Ovary (tissue), 9 donors: Measurements from ENCODE around the gene RRP8. TPM values are rescaled to one million over a fixed set of nuclear protein-coding genes. Genes with fewer than 3 reads are reported as not detected.

Experiments used
- DNase-seq, 5 donors: peaks; one replicate each; pipeline ENCODE4 v3.0.0-alpha.2; 2019 to 2020
- H3K27ac ChIP-seq, 2 donors: fragments of 200-600 bp; one replicate each; pipeline versions ENCODE4 v1.5.1 to v1.8.0; 2019 to 2022
- H3K27me3 ChIP-seq: fragments of 200-600 bp; one replicate; pipeline ENCODE4 v1.8.0; 2022
- H3K36me3 ChIP-seq: fragments of 200-600 bp; sonication (generic); one replicate; pipeline ENCODE4 v1.5.1; 2019
- H3K4me1 ChIP-seq: one replicate; pipeline ENCODE4 v1.8.1; 2013; ENCODE audit warnings: mild to moderate bottlenecking, moderate library complexity; ENCODE audit not compliant: insufficient read depth
- H3K4me3 ChIP-seq: fragments of 200-600 bp; sonication (generic); one replicate; pipeline ENCODE4 v1.5.1; 2017
- H3K9me3 ChIP-seq, 2 donors: fragments of 200-600 bp in 1 of 2; sonication (generic) in 1 of 2; one replicate each; pipeline versions ENCODE4 v1.5.1 to v1.8.1; 2013 to 2019; ENCODE audit warnings: mild to moderate bottlenecking in 1 of 2, moderate library complexity in 1 of 2
- EP300 ChIP-seq: sonication (generic); formaldehyde crosslinking; IDR thresholded peaks from one replicate; pipeline ENCODE4 v1.6.1; 2017; ENCODE audit warnings: antibody characterized with exemption
- POLR2A ChIP-seq: fragments of 450-650 bp; IDR thresholded peaks from one replicate; pipeline ENCODE4 v1.6.1; 2017; ENCODE audit warnings: antibody characterized with exemption, mild to moderate bottlenecking, moderate library complexity
- WGBS, 3 donors: extraction: QIAGEN DNeasy Blood & Tissue Kit in 1 of 3; methylation state at CpG; one replicate each; pipeline versions ENCODE4 v1.1.5 to v1.1.7; 2013 to 2017; 5-methylcytosine and 5-hydroxymethylcytosine counted together
- intact Hi-C, 4 donors: fragments of 100-400 bp; cut with DNase I; formaldehyde crosslinking; loops; one replicate each; pipeline versions ENCODE4 v1.11.0 to v1.15.1; 2022 to 2023
- polyA plus RNA-seq, 2 donors: library from polyadenylated mRNA; stranded (reverse); fragments of 200-250 nt in 1 of 2; fragments of 350-450 nt in 1 of 2; fragmentation: Illumina TruSeq in 1 of 2; extraction: RNeasy Lipid Tissue Mini Kit (QIAGEN cat#74804) in 1 of 2; gene quantifications; one replicate each; pipeline ENCODE4 v1.2.3, GENCODE V29; 2013 to 2014
- total RNA-seq, 7 donors: library from RNA; depleted of rRNA in 2 of 7; stranded (reverse); fragments of >200 nt in 2 of 7; fragmentation: NEBNext Ultra II Directional in 3 of 7; extraction: Animal tissue kit (Norgen Biotek cat#: 25700) in 3 of 7; gene quantifications; one replicate each; pipeline versions ENCODE4 v1.1.0 to v1.2.4, GENCODE V29; 2016 to 2023
- TF ChIP-seq, protein P1 (sequence below), 3 donors: fragments of 450-650 bp in 2 of 3; fragments of 200-600 bp in 1 of 3; IDR thresholded peaks; one replicate each; pipeline versions ENCODE4 v1.5.1 to v1.8.0; 2016 to 2022; ENCODE audit warnings: antibody characterized with exemption in 3 of 3, mild to moderate bottlenecking in 1 of 3
- donor health status: DM: no; HTN: no; CAD: no; lungs with moderate emphysema.
- donor health status: DM: no; HTN: no; CAD: no.
- donor health status: Bipolar disorder and iron deficiency.
- donor health status: DM: yes; HTN: yes; CAD: no.
- donor health status: DM: no; HTN: no; CAD: no.
- donor health status: DM: yes; HTN: yes; CAD: no.

The RRP8 gene
- total and polyA plus RNA-seq, 9 donors: 8.2 to 32.7 (median 17.1) TPM

DNA sequence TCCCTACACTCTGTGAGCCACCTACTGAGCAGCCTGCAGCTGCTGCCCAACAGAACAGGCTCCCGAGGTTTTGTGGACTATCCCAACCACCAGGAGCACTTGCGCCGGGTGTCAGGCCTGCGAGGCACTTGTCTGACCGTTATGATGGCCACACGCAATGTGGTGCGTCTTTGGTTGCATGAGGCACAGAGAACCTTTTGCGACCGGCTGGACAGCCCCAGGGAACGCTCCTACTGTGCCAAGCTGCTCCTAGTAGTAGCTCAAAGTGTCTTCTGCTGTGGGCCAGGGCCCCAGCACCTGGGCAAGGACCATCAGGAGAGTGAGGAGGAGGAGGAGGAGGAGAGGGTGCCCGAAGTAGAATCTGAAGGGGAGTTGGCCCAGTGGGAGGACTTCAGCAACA lies 46.4 kb downstream of the RRP8 start:
- H3K36me3 ChIP-seq: no peaks in the 10 kb centered on the region

DNA sequence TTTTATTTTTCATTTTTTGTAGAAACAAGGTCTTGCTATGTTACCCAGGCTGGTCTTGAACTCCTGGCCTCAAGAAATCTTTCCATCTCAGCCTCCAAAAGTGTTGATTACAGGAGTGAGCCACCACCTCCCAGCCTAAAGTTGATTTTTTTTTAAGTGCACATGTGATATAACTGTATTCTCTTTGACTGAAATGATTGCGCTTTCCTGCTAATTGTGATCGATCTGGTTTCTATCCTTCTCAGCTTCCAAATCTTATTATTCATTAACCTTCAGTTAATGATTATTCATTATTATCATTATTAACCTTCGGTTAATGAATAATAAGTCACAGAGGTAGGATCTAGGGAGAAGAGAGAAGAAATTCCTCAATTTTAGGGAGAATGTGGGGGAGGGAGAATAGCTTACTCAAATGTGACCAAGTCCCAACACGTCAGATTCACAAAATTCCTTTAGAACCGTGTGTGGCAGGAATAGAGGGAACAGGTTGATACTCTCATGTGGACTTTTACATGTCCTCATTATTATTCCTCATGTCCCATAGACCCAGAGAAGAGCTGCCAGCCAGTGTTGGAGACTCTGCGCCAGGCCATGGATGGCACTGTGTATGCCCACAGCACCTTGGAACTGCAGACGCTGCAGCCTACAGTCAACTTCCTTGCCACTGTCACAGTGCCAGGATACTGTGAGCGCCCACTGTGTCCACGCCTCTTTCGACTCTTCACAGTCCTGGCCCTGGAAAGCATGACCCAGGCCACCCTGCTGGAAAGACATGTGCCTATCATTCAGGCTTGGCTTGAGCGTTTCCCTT lies 47.1 kb downstream of the RRP8 start:
- H3K27ac ChIP-seq: no peak overlapping the region
- no peak for DNase-seq
- H3K9me3 ChIP-seq: no peaks in the 10 kb centered on the region
- H3K36me3 ChIP-seq: no peaks in the 10 kb centered on the region
- no peaks in the 10 kb centered on the region for H3K4me1 ChIP-seq
- H3K27me3 ChIP-seq: no peaks in the 10 kb centered on the region
- H3K4me3 ChIP-seq: no peak overlapping the region
- intact Hi-C loops: no loop called here
- WGBS, 3 donors: 77 to 90% (median 88%) methylated on average over 11 of the region's 11 CpGs
- TF ChIP-seq, protein P1, sequence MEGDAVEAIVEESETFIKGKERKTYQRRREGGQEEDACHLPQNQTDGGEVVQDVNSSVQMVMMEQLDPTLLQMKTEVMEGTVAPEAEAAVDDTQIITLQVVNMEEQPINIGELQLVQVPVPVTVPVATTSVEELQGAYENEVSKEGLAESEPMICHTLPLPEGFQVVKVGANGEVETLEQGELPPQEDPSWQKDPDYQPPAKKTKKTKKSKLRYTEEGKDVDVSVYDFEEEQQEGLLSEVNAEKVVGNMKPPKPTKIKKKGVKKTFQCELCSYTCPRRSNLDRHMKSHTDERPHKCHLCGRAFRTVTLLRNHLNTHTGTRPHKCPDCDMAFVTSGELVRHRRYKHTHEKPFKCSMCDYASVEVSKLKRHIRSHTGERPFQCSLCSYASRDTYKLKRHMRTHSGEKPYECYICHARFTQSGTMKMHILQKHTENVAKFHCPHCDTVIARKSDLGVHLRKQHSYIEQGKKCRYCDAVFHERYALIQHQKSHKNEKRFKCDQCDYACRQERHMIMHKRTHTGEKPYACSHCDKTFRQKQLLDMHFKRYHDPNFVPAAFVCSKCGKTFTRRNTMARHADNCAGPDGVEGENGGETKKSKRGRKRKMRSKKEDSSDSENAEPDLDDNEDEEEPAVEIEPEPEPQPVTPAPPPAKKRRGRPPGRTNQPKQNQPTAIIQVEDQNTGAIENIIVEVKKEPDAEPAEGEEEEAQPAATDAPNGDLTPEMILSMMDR (IDR thresholded peaks at IDR 0.05): no peak
- TF ChIP-seq POLR2A (no peak), EP300 (no peak)

More for the DNA sequence above, 46.4 kb downstream of the RRP8 start:
- Histone ChIP-seq H3K4me3 (no peak overlapping the region), H3K27ac (no peak overlapping the region), H3K4me1 (no peaks in the 10 kb centered on the region), H3K27me3 (no peaks in the 10 kb centered on the region), H3K9me3 (no peaks in the 10 kb centered on the region)
- no peak for DNase-seq
- intact Hi-C loops: no loop called here
- WGBS, 3 donors: 96 to 97% (median 97%) methylated on average over 11 of the region's 11 CpGs
- TF ChIP-seq EP300 (no peak), POLR2A (no peak)
- TF ChIP-seq, protein P1 (IDR thresholded peaks at IDR 0.05): no peak

DNA sequence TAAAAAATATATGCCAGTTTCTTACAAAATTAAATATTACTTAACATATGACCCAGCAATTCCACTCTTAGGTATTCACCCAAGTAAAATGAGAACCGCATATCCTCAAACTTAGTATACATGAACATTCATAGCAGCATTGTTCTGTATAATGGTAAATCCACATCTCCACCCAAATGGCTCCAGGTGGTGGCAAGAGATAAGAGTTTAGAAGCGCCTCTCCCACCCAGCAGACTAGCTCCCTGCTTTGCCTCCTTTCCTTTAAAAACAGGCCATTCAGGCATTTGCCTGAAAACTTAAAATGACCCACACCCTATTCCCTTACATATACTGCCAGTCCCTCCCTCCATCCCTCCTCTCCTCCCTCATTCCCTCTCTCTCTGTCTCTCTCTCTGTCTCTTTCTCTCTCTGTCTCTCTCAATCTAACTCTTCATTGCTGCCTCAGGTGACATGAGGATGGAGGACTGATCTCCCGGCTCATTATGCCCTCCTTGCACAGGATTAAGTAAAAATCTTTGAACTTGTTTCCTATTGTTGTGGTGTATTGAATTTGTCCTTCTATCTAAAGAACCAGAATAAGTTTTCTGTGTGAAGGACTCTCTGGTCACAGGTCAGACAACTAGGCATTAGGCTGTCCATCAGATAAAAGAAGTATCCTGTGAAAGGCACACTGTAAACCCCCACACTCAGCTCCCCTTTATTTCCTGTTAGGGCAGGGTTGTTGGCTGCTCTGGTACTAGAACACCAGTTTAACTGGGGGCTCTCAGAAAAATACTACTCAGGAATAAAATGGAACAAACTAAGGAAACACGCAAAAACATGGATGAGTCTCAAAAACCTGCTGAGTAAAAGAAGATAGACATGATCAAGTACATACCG lies 48.3 kb downstream of the RRP8 start:
- 86 to 89% (median 88%) methylated on average over 5 of the region's 5 CpGs for WGBS, 3 donors

DNA sequence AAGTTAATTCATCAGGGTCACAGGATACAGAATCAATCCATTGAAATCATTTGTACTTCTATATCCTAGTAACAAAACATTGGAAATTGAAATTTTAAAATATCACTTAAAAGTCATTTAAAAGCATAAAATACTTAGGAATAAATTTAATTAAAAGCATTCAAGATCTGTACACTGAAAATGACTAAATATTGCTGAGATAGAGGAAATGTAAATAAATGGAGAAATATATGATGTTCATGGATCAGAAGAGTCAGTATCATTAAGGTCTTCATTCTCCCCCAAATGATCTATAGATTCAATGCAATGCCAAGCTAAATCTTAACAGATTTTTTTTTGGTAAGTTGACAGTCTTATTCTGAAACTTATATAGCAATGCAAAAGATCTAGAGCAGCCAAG lies 49.8 kb downstream of the RRP8 start:
- no peaks in the 10 kb centered on the region for H3K27me3 ChIP-seq
- no peak for DNase-seq
- H3K9me3 ChIP-seq: no peaks in the 10 kb centered on the region
- no peak overlapping the region for H3K27ac ChIP-seq
- intact Hi-C loops: no loop called here
- no peak for TF ChIP-seq POLR2A
- TF ChIP-seq, protein P1 (IDR thresholded peaks at IDR 0.05): no peak
- no peak for TF ChIP-seq EP300
- no peak overlapping the region for H3K4me3 ChIP-seq
- H3K4me1 ChIP-seq: no peaks in the 10 kb centered on the region
- H3K36me3 ChIP-seq: no peaks in the 10 kb centered on the region

More for the DNA sequence above, 48.3 kb downstream of the RRP8 start:
- TF ChIP-seq POLR2A (no peak), EP300 (no peak)
- TF ChIP-seq, protein P1 (IDR thresholded peaks at IDR 0.05): no peak
- no peak for DNase-seq
- no peaks in the 10 kb centered on the region for H3K36me3 ChIP-seq
- no peak overlapping the region for H3K27ac ChIP-seq
- intact Hi-C loops: no loop called here
- H3K4me1 ChIP-seq: no peaks in the 10 kb centered on the region
- H3K4me3 ChIP-seq: no peak overlapping the region
- H3K9me3 ChIP-seq: no peaks in the 10 kb centered on the region
- no peaks in the 10 kb centered on the region for H3K27me3 ChIP-seq
